ENCODE results near the gene OR5M3.

OR5M3 gene

GRCh38 chr11:56473252-56473651 is at the start of gene OR5M3:
Gene OR5M3 (minus strand): TSS chr11:56473352. CDS start chr11:56470497, 2,855 bp downstream.
- no peak within 1 kb of the TSS for H3K27ac ChIP-seq
- no peaks in the 10 kb centered on the region for H3K4me1 ChIP-seq
- no peaks in the 10 kb centered on the region for H3K36me3 ChIP-seq
- DNase-seq: no peak
- H3K27me3 ChIP-seq: no peaks in the 10 kb centered on the region
- intact Hi-C loops (cut with DNase I; ENCODE audit: low total_unique reads): no loop called here
- H3K4me3 ChIP-seq: no peak within 1 kb of the TSS
- no peaks in the 10 kb centered on the region for H3K9me3 ChIP-seq
- no peak for TF ChIP-seq CTCF (IDR thresholded peaks at IDR 0.05)

GRCh38 chr11:56522008-56522407 is 48.9 kb upstream of the OR5M3 start:
- DNase-seq: no peak
- no peaks in the 10 kb centered on the region for H3K9me3 ChIP-seq
- H3K36me3 ChIP-seq: no peaks in the 10 kb centered on the region
- no peaks in the 10 kb centered on the region for H3K4me1 ChIP-seq
- no peaks in the 10 kb centered on the region for H3K27me3 ChIP-seq
- no peak for TF ChIP-seq CTCF (IDR thresholded peaks at IDR 0.05)
- H3K27ac ChIP-seq: no peak overlapping the region
- H3K4me3 ChIP-seq: no peak overlapping the region
- intact Hi-C loops (cut with DNase I; ENCODE audit: low total_unique reads): no loop called here

- H3K27me3 ChIP-seq: no peaks in the 10 kb centered on the region
- intact Hi-C loops (cut with DNase I; ENCODE audit: low total_unique reads): no loop called here
- no peak for DNase-seq
- no peaks in the 10 kb centered on the region for H3K36me3 ChIP-seq
- no peaks in the 10 kb centered on the region for H3K9me3 ChIP-seq
- H3K4me1 ChIP-seq: no peaks in the 10 kb centered on the region
- H3K27ac ChIP-seq: no peak overlapping the region
- no peak overlapping the region for H3K4me3 ChIP-seq
- TF ChIP-seq CTCF (IDR thresholded peaks at IDR 0.05): no peak
These were observed 40.1 kb upstream of the OR5M3 start for GRCh38 chr11:56513280-56513679.

- H3K27ac ChIP-seq: no peak overlapping the region
- TF ChIP-seq CTCF (IDR thresholded peaks at IDR 0.05): no peak
- intact Hi-C loops (cut with DNase I; ENCODE audit: low total_unique reads): no loop called here
- no peaks in the 10 kb centered on the region for H3K27me3 ChIP-seq
- no peak for DNase-seq
- H3K9me3 ChIP-seq: no peaks in the 10 kb centered on the region
- no peaks in the 10 kb centered on the region for H3K36me3 ChIP-seq
- no peaks in the 10 kb centered on the region for H3K4me1 ChIP-seq
- no peak overlapping the region for H3K4me3 ChIP-seq
These were observed 36.3 kb upstream of the OR5M3 start for GRCh38 chr11:56509439-56509838.

GRCh38 chr11:56497010-56497409 is 23.9 kb upstream of the OR5M3 start:
- Histone ChIP-seq H3K4me3 (no peak overlapping the region), H3K9me3 (no peaks in the 10 kb centered on the region), H3K27me3 (no peaks in the 10 kb centered on the region), H3K27ac (no peak overlapping the region), H3K36me3 (no peaks in the 10 kb centered on the region), H3K4me1 (no peaks in the 10 kb centered on the region)
- no peak for DNase-seq
- TF ChIP-seq CTCF (IDR thresholded peaks at IDR 0.05): no peak
- intact Hi-C loops (cut with DNase I; ENCODE audit: low total_unique reads): no loop called here

GRCh38 chr11:56495117-56495516 is 22.0 kb upstream of the OR5M3 start:
- TF ChIP-seq CTCF (IDR thresholded peaks at IDR 0.05): no peak
- no peaks in the 10 kb centered on the region for H3K27me3 ChIP-seq
- no peak for DNase-seq

More at GRCh38 chr11:56495117-56495516, 22.0 kb upstream of the OR5M3 start:
- Histone ChIP-seq H3K27ac (no peak overlapping the region), H3K4me1 (no peaks in the 10 kb centered on the region), H3K4me3 (no peak overlapping the region), H3K36me3 (no peaks in the 10 kb centered on the region), H3K9me3 (no peaks in the 10 kb centered on the region)
- intact Hi-C loops (cut with DNase I; ENCODE audit: low total_unique reads): no loop called here
